HCT116 (cell line): Measurements from ENCODE around the gene LIMK2. TPM values are rescaled to one million over a fixed set of nuclear protein-coding genes. Genes with fewer than 3 reads are reported as not detected.

Experiments used
- ATAC-seq: fragments of 200-7000 bp; cut with Tn5 transposase; 2 replicates; pipeline ENCODE4 v1.9.1; 2020; ENCODE audit warnings: mild to moderate bottlenecking, moderate library complexity
- BruUV-seq: library from RNA; stranded (reverse); fragments of 400-500 nt; replicated peaks from 2 replicates; lab custom pipeline; 2021; lab: Mats Ljungman, UMichigan
- CTCF ChIA-PET: fragments of 300-600 bp; sonication (Branson Sonifier 250); formaldehyde crosslinking; loops from one replicate; lab custom pipeline; 2021; ENCODE audit warnings: antibody characterized with exemption; lab: Charles Lee
- POLR2A ChIA-PET: fragments of 300-600, 350-600 bp; sonication (Branson Sonifier 250); formaldehyde crosslinking; loops from one replicate; lab custom pipeline; 2021; ENCODE audit warnings: antibody characterized with exemption; lab: Charles Lee
- RAD21 ChIA-PET, 2 experiments: fragments of 300-600 bp; sonication (Branson Sonifier 250); formaldehyde crosslinking; loops; one replicate each; lab custom pipeline; 2023; ENCODE audit warnings: low total read pairs in 2 of 2; ENCODE audit not compliant: uncharacterized antibody in 2 of 2, unreplicated experiment in 2 of 2, low non-redundant PET in 1 of 2; lab: Charles Lee
- DNase-seq: peaks from one replicate; pipeline ENCODE4 v3.0.0-alpha.2; 2010; ENCODE audit warnings: low read depth, low spot score
- H2AFZ ChIP-seq: fragments of 200-600 bp; shearing (Covaris generic), sonication (generic); 2 replicates; pipeline ENCODE4 v1.6.1; 2017; ENCODE audit warnings: low read depth, mixed run types, mixed read lengths, antibody characterized with exemption, low read length; ENCODE audit not compliant: poor library complexity, severe bottlenecking
- H3K27ac ChIP-seq: 2 replicates; pipeline ENCODE4 v1.5.1; 2012; ENCODE audit warnings: low read depth, low read length
- H3K27me3 ChIP-seq: fragments of 200-600 bp; sonication (generic); 2 replicates; pipeline ENCODE4 v1.6.1; 2016; ENCODE audit warnings: mixed run types, low read length, mixed read lengths; ENCODE audit not compliant: insufficient read depth
- H3K36me3 ChIP-seq, 2 experiments: fragments of 200-500 bp in 1 of 2; fragments of 200-600 bp in 1 of 2; sonication (Bioruptor generic) in 1 of 2; sonication (generic) in 1 of 2; 2 replicates each; pipeline versions ENCODE4 v1.5.1 to v1.6.1; 2014 to 2016; ENCODE audit warnings: low read length in 2 of 2, inconsistent platforms in 1 of 2, mixed read lengths in 1 of 2, mixed run types in 1 of 2; ENCODE audit not compliant: insufficient read depth in 2 of 2, control insufficient read depth in 1 of 2
- H3K4me1 ChIP-seq, 2 experiments: fragments of 200-600 bp in 1 of 2; sonication (generic) in 1 of 2; 2 replicates each; pipeline versions ENCODE4 v1.5.1 to v1.6.1; 2012 to 2017; ENCODE audit warnings: low read length in 2 of 2, inconsistent platforms in 1 of 2, mild to moderate bottlenecking in 1 of 2, mixed read lengths in 1 of 2, mixed run types in 1 of 2, moderate library complexity in 1 of 2; ENCODE audit not compliant: insufficient read depth in 2 of 2, control insufficient read depth in 1 of 2
- H3K4me2 ChIP-seq: fragments of 200-600 bp; sonication (generic); 2 replicates; pipeline ENCODE4 v1.6.1; 2017; ENCODE audit warnings: mixed run types, low read length, mixed read lengths
- H3K4me3 ChIP-seq, 2 experiments: fragments of 200-600 bp in 1 of 2; sonication (generic) in 1 of 2; replicated peaks in 1 of 2; 2 replicates each; pipeline ENCODE4 v1.5.1; 2011 to 2016; ENCODE audit warnings: low read length in 2 of 2, control low read depth in 1 of 2, low read depth in 1 of 2, mild to moderate bottlenecking in 1 of 2, mixed read lengths in 1 of 2, mixed run types in 1 of 2
- H3K79me2 ChIP-seq: fragments of 200-600 bp; sonication (generic); 2 replicates; pipeline ENCODE4 v1.6.1; 2017; ENCODE audit warnings: mild to moderate bottlenecking, mixed run types, low read length, moderate library complexity, mixed read lengths; ENCODE audit not compliant: insufficient read depth
- H3K9ac ChIP-seq: fragments of 200-600 bp; sonication (generic); 2 replicates; pipeline ENCODE4 v1.6.1; 2016; ENCODE audit warnings: low read length, mixed read lengths
- H3K9me2 ChIP-seq: fragments of 200-600 bp; sonication (generic), shearing (Covaris generic); 2 replicates; pipeline ENCODE4 v1.6.1; 2017; ENCODE audit warnings: mixed run types, mild to moderate bottlenecking, moderate library complexity; ENCODE audit not compliant: insufficient read depth
- H3K9me3 ChIP-seq, 2 experiments: fragments of 200-500 bp in 1 of 2; fragments of 200-600 bp in 1 of 2; sonication (Bioruptor generic) in 1 of 2; sonication (generic) in 1 of 2; 2 replicates each; pipeline ENCODE4 v1.6.1; 2014 to 2017; ENCODE audit warnings: low read length in 2 of 2, mixed read lengths in 2 of 2, inconsistent platforms in 1 of 2, low read depth in 1 of 2, mild to moderate bottlenecking in 1 of 2, mixed run types in 1 of 2, moderate library complexity in 1 of 2; ENCODE audit not compliant: control insufficient read depth in 1 of 2, insufficient read depth in 1 of 2
- H4K20me1 ChIP-seq: fragments of 200-600 bp; sonication (generic), shearing (Covaris generic); 2 replicates; pipeline ENCODE4 v1.6.1; 2017; ENCODE audit warnings: mixed run types, mild to moderate bottlenecking, moderate library complexity; ENCODE audit not compliant: insufficient read depth
- CTCF ChIP-seq, 3 experiments: fragments of 200-600 bp in 1 of 3; sonication (generic) in 1 of 3; IDR thresholded peaks in 2 of 3; conservative IDR thresholded peaks in 1 of 3; 2 replicates each; pipeline ENCODE4 v1.5.1; 2012 to 2017; ENCODE audit warnings: low read depth in 2 of 3, low read length in 2 of 3, antibody characterized with exemption in 1 of 3, borderline replicate concordance in 1 of 3, control low read depth in 1 of 3, mild to moderate bottlenecking in 1 of 3, mixed read lengths in 1 of 3, mixed run types in 1 of 3, moderate library complexity in 1 of 3; ENCODE audit not compliant: insufficient read depth in 1 of 3
- EZH2phosphoT487 ChIP-seq: fragments of 200-600 bp; IDR thresholded peaks from 2 replicates; pipeline ENCODE4 v1.6.1; 2018; ENCODE audit warnings: antibody characterized with exemption, borderline replicate concordance
- FOSL1 ChIP-seq: IDR thresholded peaks from 2 replicates; pipeline ENCODE4 v1.6.1; 2012; ENCODE audit warnings: low read depth
- JUND ChIP-seq: IDR thresholded peaks from 2 replicates; pipeline ENCODE4 v1.6.1; 2012
- POLR2A ChIP-seq: IDR thresholded peaks from 2 replicates; pipeline ENCODE4 v1.7.0; 2011; ENCODE audit warnings: borderline replicate concordance; ENCODE audit not compliant: insufficient read depth, insufficient read length; ENCODE audit errors: extremely low read depth
- POLR2AphosphoS5 ChIP-seq: IDR thresholded peaks from 2 replicates; pipeline ENCODE4 v1.6.1; 2011; ENCODE audit warnings: mild to moderate bottlenecking, low read depth, low read length, moderate library complexity
- RAD21 ChIP-seq: IDR thresholded peaks from 2 replicates; pipeline ENCODE4 v1.6.1; 2012; ENCODE audit warnings: low read depth, mild to moderate bottlenecking
- REST ChIP-seq: IDR thresholded peaks from 2 replicates; pipeline ENCODE4 v1.6.1; 2012; ENCODE audit warnings: low read depth
- SP1 ChIP-seq: IDR thresholded peaks from 2 replicates; pipeline ENCODE4 v1.6.1; 2012; ENCODE audit warnings: low read depth
- ZBTB33 ChIP-seq: IDR thresholded peaks from 2 replicates; pipeline ENCODE4 v1.6.1; 2011; ENCODE audit warnings: mild to moderate bottlenecking, low read length, moderate library complexity; ENCODE audit not compliant: insufficient replicate concordance; ENCODE audit errors: extremely low read depth
- ZNF274 ChIP-seq: fragments of 200-500 bp; sonication (Bioruptor generic); IDR thresholded peaks from 2 replicates; pipeline ENCODE4 v1.6.1; 2014; ENCODE audit warnings: mild to moderate bottlenecking, low read depth, low read length, inconsistent platforms
- intact Hi-C: fragments of 100-400 bp; cut with micrococcal nuclease; formaldehyde crosslinking; loops from 2 replicates; pipeline ENCODE4 v1.10.0; 2022
- total RNA-seq: library from RNA; stranded (reverse); gene quantifications from one replicate; pipeline ENCODE4 v1.2.1, GENCODE V29; 2021; ENCODE audit not compliant: unreplicated experiment

The LIMK2 gene
- total RNA-seq, 1 experiment from 2014 or later = 21.9 TPM

GRCh38 chr22:31295831-31296657 is 83.9 kb downstream of the LIMK2 start:
- H4K20me1 ChIP-seq = no peaks in the 10 kb centered on the region
- peaks cover 20 to 35% of the 10 kb centered on the region in 2 experiments for H3K4me1 ChIP-seq
- ATAC-seq (no peak), DNase-seq (no peak)
- POLR2A ChIA-PET = no interaction called here
- no TSS peak for BruUV-seq
- CTCF ChIA-PET = interaction anchor here (1.2 to 2.5 kb wide), 2 partner anchors 17 to 24 kb away, joined by 7 to 10 read pairs; no protein-coding TSS in a partner anchor
- no peaks in the 10 kb centered on the region for H3K9me3 ChIP-seq
- H3K36me3 ChIP-seq = no peaks in the 10 kb centered on the region
- H3K9me2 ChIP-seq = no peaks in the 10 kb centered on the region
- RAD21 ChIA-PET = no interaction called here
- H3K79me2 ChIP-seq = no peaks in the 10 kb centered on the region
- no peak overlapping the region for H3K4me3 ChIP-seq
- TF ChIP-seq REST (no peak), POLR2AphosphoS5 (no peak), ZNF274 (no peak), SP1 (no peak), CTCF (IDR thresholded peaks at IDR 0.05 in 2 of 3, conservative IDR thresholded peaks at IDR 0.05 in 1 of 3; ENCODE audit: borderline replicate concordance in 1 of 3, insufficient read depth in 1 of 3, low read depth in 2 of 3, low read length in 2 of 3) (no peak), JUND (0 out of 2 replicates have a peak, but pooled peaks have one; percentile 9), ZBTB33 (no peak), EZH2phosphoT487 (no peak), RAD21 (no peak), FOSL1 (0 out of 2 replicates have a peak, but pooled peaks have one; percentile 14), POLR2A (no peak)
- intact Hi-C loops = no loop called here
- no peak overlapping the region for H3K27ac ChIP-seq
- H3K4me2 ChIP-seq = peak overlapping the region; percentile 27
- peak overlapping the region; percentile 1 for H2AFZ ChIP-seq
- peaks cover 7% of the 10 kb centered on the region; the same call in 1 of the 2 replicates for H3K27me3 ChIP-seq
- no peak overlapping the region for H3K9ac ChIP-seq
